ENCODE results near the gene BMPR1A.

BMPR1A gene

DNA sequence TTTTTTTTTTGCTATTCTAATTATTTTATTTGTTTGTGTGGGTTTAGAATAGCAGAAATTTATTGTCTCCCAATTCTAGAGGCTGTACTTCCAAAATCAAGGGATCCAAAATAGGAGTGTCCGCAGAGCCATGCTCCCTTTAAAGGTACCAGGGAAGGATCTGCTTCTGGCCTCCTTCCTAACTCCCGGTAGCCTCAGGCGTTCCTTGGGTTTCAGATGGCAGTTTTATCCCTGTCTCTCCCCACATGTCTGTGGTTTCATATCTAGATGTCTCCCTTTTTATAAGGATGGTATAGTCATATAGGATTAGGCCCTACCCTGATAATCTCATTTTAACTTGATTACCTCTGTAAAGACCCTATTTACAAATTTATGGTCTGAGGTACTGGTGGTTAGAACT is 48.4 kb downstream of the BMPR1A start:
- no peak for DNase-seq

DNA sequence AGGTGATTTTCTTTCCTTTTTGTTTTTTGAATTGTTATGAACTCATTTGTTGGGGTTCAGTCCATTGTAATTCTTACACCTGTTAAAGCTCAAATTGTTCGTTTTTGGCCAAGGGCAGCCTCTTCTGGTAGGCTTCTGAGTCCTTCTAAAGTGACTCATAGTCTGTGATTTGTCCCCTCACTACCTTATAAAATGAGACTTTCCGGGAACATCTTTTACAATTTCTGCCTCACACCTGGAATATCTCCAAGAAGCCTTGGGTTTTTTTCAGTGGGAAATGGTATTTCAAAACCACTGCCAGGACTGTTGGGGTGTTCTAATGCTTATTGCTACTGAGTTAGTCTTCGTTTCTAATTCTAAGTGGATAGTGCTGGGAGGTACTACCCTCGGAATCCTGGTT is 56.7 kb downstream of the BMPR1A start:
- no peak for DNase-seq

DNA sequence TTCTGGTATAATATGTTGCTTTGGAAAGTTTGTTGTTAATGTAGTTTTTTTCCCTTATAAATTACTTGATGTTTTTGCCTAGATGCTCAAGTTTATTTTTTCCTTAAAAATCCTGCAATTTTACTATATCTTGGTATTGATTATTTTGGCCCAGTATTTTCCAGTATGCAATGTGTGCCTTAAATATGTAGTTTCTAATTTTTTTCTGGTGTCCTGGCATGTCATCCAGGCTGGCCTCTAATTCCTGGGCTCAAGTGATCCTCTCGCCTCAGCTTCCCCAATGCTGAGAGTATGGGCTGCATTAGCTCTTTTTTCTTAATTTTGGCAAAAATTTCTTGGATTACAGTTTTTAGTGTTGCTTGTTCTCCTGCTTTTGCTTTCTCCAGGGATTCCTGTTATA is 57.6 kb downstream of the BMPR1A start:
- DNase-seq: no peak

- no peak for DNase-seq
These were observed 58.7 kb downstream of the BMPR1A start for GRCh38 chr10:86815035-86815617.

DNA sequence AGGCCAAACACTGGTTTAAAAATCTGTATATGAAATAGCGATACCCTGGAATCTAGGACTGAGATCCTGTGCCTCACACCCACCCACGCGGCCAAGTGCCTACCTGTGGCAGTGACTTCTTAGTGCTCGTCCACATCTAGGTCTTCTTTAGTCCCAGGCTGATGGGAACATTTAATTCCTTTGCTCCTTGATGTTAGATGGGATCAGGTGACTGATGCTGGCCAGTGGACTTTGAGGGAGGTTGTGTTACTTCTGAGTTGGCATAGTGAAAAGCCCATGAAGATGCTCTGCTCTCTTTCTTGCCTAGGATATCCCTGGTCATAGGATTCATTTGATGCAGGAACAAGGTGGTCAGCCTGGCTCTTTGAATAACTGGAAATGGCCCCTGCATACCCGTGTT is 59.2 kb downstream of the BMPR1A start:
- DNase-seq: no peak

DNA sequence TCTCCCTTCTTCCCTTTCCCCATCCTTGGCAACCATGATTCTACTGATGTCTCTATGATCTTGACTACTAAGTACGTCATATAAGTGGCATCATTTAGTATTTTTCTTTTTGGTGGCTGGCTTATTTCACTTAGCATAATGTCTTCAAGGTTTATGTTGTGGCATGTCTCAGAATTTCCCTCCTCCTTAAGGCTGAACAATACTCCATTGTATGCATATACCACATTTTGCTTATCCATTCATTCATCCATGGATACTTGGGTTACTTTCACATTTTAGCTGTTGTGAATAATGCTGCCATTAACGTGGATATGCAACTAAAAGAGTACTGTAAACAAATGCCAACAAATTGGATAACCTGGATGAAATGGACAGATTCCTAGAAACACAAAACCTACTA is 60.8 kb downstream of the BMPR1A start:
- no peak for DNase-seq

GRCh38 chr10:86819567-86819966 is 63.1 kb downstream of the BMPR1A start:
- no peak for DNase-seq

DNA sequence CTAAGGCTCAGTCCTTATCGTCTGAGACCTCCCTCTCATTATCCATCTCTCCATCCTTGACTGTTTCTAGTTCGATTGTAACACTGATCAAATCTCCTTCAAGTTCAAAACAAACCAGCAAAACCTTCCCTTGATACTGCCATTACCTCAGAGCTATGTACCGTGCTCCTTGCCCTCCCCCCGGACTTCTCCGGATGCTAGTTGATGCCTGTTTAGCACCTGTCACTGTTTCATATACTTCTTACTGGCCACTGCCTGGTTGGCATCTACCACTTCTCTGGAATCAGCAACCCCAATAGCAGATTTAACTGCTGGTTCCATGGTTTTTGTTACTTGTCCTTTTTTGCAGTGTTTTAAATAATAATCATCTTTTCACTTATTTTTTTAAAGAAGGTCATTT is 64.1 kb downstream of the BMPR1A start:
- no peak for DNase-seq

GRCh38 chr10:86821388-86821999 is 65.1 kb downstream of the BMPR1A start:
- no peak for DNase-seq

DNA sequence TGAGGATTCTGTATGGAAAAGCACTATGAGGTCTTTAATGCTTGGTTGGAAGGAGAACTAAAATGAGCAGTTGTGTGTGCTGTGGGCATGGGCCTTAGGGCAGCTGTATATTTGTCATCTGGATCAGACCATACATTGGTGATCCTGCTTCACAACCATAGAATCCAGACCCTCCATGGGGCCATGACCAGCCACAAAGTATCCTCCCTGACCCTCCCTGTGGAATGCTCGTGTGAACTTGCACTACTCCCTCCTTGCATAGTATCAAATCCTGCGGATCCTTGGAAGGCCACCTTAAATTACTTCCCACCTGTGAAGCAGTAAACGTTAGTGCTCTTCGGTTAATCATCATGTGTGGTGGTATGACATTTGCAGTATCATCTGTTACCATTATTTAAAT is 67.1 kb downstream of the BMPR1A start:
- DNase-seq: no peak

DNA sequence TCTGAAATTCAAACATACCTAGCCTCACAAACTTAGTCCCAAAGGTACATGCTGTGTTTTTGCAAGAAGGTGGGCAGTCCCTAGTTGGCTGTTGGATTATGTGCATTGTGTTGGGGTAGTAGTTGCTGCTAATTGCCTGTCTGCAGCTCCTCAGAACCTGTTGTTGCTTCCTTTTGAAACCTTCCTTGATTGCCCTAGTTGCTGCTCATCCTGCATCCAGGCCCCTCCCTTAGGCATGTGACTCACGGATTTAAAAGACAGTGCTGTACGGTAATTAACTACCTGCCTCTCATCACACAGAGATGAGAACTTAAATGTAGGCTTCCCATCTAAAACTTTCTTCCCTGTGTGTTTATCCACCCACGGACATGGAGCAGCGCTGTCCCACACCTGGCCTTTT is 67.7 kb downstream of the BMPR1A start:
- no peak for DNase-seq

DNA sequence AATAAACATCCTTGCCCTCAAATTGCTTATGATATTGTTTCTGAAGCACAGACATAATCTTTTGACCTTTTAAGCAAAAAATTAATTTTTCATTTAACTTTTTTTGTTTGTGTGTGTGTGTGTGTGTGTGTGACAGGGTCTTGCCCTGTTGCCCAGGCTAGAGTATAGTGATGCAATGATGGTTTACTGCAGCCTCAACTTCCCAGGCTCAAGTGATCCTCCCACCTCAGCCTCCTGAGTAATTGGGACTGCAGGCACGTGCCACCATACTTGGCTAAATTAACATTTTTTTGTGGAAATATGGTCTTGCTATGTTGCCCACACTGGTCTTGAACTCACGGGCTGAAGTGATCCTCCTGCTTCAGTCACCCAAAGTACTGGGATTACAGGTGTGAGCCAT is 68.9 kb downstream of the BMPR1A start:
- no peak for DNase-seq

DNA sequence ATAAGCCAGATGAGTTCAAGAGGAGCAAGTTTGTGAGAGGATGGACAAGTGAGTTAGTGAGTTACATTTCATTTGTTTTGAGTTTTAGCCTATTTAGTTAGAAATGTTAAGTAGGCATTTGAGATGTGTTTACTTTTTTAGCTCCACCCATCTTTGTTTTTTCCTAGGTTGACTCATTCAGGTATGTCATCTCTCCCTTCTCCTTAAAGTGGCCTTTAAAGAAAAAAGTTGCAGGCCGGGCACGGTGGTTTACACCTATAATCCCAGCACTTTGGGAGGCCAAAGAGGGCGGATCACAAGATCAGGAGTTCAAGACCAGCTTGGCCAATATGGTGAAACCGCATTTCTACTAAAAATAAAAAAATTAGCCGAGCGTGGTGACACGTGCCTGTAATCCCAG is 71.2 kb downstream of the BMPR1A start:
- DNase-seq: no peak

DNA sequence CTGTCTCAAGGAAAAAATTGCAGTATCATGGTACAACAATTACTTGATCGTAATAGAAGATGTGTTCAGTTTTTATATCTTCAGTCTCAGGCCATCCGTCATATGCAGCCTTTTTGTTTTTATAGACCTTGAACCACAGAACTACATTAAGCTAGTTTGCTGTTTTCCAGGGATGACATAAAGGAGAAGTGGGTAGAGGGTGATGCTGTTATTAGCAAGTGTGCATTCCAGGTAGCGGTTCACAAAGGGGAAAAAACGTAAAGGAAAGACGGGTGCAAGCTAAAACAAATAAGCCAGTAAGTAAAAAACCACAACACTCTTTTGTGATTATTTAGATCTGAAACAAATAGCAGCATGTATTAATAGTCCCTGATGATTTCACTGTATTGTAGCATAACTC is 71.7 kb downstream of the BMPR1A start:
- no peak for DNase-seq

GRCh38 chr10:86829472-86829871 is 73.1 kb downstream of the BMPR1A start:
- no peak for DNase-seq

DNA sequence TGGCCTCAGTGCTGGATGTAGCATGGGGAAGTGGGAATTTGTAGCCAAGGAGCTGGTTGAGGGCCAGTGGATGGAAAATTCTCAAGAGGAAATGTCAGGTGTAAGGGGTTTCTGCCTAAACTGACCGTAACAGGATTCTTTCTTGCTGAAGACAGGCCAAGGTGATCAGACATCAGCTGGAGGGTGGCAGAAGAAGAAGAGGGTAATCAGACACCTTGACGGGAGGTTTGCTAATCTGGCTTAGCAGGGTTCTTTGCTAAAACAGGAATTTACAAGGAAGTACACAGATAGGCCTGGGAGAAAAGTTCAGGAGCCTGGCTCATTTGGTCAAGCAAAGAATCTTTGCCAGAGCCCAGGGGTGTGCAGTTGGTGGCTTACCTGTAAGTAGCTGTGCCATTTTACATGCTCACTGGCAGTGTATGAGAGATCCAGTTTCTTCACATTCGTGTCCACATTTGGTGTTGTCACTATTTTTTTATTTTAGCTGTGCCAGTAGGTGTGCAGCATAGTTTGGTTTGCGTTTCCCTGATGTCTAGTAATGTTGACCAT is 73.7 kb downstream of the BMPR1A start:
- DNase-seq: no peak

DNA sequence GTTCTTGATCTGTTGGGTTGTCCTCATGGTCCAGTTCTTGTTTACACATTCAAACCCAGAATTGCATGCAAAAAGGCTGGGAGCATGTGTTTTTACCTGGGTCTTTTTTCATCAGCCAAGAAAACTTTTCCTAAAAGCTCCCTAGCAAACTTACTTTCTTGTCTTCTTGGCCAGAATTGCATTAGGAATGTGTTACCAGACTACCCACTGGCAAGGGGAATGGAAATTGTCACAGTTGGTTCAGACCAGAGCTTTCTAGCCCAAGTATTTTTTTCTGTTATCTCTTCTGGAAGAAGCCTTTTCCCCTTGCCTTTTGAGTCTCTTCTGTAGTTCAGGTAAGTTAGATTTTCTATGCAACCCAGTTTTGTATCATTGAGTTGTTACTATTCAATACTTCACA is 77.5 kb downstream of the BMPR1A start:
- no peak for DNase-seq

- DNase-seq: peak; percentile 6
These were observed 79.6 kb downstream of the BMPR1A start for GRCh38 chr10:86836044-86836443.

GRCh38 chr10:86837663-86838062 is 81.2 kb downstream of the BMPR1A start:
- DNase-seq: no peak

DNA sequence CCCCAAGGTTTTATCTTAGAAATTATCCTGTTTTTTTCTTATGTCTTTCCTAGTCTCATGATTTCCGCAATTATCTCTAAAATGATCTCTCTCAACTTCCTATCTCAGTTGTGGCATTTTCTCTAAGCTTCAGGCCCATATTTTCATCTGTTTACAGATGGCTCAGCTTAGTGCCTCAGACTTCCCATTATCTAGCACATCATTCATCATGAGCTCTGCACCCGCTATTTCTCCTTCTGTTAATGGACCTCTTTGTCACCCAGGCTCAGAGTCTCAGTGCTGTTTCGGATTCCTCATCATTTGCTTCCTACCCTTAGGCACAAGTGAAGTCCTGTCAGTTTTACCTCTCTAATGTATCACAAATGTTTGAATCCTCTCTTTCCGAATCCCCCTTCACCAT is 84.1 kb downstream of the BMPR1A start:
- DNase-seq: no peak

DNA sequence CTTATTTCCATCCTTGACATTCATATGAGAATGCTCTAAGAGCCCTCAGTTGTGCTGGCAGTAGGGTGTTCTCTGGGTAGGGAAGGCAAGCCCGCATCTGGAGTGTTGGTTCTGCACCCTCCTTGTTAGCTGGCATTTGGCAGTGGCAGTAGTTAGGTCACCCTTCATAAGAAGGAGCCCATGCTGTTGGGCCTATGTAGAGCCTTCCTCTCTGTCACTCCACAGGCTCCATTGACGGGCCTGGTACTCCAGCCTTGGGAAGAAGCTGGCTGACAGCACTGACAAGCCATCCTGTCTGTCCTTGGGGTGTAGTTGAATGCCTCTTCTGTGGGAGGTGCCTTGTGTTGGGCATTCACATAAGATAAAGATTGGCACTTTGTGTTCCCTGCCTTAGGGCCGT is 89.7 kb downstream of the BMPR1A start:
- no peak for DNase-seq

DNA sequence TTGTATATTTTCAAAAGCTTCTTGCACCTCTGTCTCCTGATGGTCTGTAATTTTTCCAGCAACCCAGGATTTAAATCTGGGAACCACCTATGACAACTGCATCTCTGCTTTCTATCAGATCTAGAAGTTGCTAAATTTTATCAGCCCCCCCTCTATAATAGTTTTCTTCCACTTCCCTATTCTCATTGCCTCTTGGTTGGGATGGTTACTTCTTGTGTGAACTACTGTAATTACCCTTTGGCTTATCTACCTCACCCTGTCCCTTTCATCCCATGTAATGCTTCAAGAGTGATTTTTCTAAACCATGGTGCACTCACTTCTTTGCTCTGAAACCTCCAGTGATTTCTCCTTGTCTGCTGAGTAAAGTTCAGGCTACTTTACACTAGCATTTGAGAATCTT is 92.3 kb downstream of the BMPR1A start:
- DNase-seq: no peak

DNA sequence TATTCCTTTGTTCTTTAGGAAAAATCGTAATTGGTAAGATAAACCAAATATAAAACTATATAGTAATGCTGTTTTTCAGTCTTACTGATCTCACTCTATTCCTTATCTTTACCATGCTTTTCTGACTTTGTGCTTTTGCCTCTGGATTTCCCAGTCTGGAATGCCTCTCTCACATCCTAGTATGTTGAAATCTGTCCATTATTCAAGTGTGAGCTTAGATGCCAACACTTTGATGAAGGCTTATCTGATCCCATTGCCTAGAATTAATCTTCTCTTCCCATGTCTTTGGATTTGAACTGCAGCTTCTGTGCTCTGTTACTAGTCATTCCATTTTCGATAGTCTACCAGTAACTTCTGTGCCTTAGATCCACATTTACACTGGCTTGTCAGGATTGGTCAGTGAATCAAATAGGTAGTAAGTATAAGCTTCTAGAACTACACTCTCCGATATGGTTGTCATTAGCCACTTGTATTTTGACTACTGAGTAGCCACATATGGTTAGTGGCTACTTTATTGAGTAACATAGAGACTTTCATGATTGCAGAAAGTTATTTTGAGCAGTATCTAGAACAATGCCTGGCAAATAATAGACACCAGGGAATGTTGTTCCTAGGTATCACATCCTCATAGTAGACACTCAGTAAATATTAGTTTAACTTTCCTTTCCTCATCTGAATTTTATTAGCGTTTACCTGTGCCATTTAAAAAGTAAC is 92.9 kb downstream of the BMPR1A start:
- DNase-seq: no peak

GRCh38 chr10:86850481-86850880 is 94.1 kb downstream of the BMPR1A start:
- DNase-seq: no peak

Measured in CD4-positive, alpha-beta T cell treated with Interleukin-17A for 1 hour (primary cell).